RKO (cell line): ENCODE data around the gene RBMX.
"Not testable (repeated sequence)": the region's sequence is repeated elsewhere in the genome, so short reads cannot be mapped to it uniquely, and the experiment has no call there.

Source experiments
- DNase-seq: peaks from one replicate; pipeline ENCODE4 v3.0.0-alpha.2; 2016; ENCODE audit warnings: low spot score

Gene RBMX

DNA sequence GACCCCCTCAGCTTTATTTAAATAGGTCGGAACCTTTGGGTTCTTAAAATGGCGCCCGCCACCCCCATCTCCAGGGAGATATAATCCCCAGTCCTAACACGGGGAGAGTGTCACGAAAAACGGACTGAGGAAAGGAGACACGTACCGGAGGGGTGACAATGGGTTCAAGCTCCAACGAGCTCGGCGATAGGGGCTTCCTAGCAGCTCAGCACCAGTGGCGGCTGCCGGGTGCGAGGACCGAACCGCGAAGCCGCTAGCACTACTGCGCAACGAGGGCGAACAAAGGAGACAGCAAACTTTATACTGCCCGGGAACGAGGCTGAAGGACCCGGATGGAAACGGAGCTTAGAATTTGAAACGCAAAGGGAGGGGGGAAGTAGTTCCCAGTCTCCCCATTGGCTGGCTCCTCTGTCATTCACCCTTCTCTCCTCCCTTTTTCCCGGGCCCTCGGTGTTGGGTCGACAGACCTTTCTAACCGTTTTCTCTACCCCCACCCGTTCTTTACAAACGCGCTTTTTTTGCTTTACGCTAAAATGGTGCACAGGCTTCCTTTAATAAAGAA lies at the start of gene RBMX:
RBMX (minus strand) TSS at position 274 of the 562 bp plus-strand sequence. CDS start 1,298 bp downstream, outside the sequence.
- peak; percentile 92 for DNase-seq

DNA sequence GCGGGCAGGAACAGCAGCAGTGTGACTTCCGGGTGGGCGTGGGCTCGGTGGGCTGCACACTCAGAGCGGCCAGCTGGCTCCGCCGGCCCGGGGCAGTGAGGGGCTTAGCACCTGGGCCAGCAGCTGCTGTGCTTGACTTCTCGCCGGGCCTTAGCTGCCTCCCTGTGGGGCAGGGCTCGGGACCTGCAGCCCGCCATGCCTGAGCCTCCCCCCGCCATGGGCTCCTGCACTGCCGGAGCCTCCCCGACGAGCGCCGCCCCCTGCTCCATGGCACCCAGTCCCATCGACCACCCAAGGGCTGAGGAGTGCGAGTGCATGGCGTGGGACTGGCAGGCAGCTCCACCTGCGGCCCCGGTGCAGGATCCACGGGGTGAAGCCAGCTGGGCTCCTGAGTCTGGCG lies 40.9 kb upstream of the RBMX start:
- not testable (repeated sequence) for DNase-seq

DNA sequence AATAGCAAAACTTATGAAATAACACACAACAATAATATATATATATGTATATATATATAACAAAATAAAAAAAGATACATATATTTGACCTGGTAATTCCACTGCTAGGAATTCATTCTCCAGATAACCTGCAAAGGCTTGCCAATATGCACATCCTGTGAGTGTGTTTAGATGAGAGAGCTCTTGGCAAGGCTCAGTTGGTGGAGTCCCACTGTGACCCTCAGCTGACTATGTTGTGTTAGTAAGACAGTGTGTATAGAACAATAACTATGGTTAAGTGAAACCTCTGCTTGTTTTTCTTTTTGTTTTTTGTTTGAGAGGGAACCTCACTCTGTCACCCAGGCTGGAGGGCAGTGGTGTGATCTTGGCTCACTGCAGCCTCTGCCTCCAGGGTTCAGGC lies 39.5 kb upstream of the RBMX start:
- no peak for DNase-seq

DNA sequence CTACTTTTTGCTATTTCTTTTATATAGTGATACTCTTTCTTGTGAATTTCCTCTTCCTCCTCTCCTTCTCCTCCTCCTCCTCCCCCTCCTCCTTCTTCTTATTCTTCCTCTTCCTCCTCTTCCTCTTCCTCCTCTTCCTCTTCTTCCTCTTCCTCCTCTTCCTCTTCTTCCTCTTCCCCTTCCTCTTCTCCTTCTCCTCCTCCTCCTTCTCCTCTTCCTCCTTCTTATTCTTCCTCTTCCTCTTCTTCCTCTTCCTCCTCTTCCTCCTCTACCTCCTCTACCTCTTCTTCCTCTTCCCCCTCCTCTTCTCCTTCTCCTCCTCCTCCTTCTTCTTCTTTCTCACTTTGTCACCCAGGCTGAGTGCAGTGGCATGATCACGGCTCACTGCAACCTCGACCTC lies 36.3 kb upstream of the RBMX start:
- no peak for DNase-seq

DNA sequence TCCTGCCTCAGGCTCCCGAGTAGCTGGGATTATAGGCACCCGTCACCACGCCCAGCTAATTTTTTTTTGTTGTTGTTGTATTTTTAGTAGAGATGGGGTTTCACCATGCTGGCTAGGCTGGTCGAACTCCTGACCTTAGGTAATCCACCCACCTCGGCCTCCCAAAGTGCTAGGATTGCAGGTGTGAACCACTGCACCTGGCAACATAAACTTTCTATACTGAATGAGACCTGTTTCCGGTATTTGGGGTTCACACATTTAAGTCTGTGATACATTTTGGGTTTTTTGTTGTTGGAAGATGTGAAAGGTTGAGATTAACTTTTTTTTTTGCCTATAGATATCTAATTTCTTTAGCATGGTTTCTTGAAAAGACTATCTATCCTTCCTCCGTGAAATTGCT lies 31.1 kb upstream of the RBMX start:
- not testable (repeated sequence) for DNase-seq

DNA sequence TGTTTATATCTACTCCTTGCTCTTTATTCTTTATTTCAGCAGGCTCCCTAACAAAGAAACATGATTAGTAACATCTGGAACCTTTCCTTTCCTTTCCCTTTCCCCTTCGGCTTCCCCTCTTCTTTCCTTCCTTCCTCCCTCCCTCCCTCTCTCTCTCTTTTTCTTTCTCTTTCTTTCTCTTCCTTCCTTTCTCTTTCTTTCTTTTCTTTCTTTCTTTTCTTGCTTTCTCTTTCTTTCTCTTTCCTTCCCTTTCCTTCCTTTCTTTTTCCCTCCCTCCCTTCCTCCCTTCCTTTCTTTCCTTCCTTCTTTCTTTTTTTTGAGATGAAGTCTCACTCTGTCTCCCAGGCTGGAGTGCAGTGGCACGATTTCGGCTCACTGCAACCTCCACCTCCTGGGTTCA lies 30.7 kb upstream of the RBMX start:
- no peak for DNase-seq

DNA sequence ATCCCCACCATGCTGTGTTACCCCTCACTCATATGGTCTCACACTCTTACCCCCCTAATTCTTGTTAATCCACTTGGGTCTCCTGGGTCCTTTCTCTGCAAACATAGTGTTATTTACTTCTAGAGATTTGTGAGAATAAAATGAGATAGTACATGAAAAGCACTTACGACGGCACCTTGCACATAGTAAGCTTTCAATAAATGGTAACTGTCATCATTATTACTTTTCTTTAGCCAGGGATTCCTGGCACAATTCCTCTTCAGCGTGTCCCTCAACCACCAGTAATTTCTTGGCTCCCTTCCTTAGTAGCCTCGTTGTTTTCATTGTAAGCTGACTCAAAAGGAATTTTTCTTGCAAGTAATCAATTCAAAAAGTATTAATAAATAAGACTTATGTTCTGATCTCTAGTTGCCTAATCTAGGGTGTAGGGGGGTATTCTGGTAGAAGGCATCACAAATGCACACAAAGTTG lies 30.1 kb upstream of the RBMX start:
- no peak for DNase-seq

DNA sequence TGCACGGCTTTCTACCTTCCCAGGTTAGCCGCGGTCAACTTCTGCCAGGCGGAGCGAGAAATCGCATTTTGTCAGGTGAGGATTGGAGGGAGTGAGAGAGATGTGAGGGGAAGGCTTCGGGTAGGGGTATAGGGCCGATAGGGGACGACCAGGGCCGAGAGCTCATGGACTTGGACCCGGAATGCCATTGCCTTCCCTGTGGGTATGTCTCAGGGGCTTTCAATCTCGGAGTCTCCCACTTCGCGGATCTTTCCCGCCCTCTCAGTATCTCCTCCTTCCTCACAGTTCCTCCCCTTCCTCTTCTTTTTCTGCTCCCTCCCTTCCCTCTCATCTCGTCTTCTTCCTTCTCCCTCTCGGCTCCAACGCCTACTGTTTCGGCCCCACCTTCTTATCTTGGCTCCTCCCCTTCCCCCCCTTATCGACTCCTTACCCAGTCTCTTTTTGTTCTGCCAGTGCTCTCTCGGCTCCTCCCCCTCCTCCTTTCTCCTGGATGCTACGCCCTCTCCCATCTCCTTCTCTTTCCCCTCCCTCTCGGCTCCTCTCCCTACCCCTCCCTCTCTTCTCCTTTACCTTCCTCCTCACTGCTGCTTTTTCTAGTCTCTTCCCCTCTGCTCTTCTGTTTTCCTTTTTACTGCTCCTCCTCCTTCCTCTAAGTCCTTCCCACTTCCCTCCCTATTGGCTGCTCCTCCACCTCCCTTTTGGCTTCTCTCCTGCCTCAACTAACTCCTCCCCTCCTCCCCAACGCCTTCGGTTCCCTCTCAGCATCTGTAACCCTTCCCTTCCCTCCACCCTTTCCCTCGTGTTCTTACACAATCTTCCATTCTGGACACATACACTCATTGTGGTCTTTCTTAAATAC lies 29.4 kb upstream of the RBMX start:
- DNase-seq, result peak; percentile 83

DNA sequence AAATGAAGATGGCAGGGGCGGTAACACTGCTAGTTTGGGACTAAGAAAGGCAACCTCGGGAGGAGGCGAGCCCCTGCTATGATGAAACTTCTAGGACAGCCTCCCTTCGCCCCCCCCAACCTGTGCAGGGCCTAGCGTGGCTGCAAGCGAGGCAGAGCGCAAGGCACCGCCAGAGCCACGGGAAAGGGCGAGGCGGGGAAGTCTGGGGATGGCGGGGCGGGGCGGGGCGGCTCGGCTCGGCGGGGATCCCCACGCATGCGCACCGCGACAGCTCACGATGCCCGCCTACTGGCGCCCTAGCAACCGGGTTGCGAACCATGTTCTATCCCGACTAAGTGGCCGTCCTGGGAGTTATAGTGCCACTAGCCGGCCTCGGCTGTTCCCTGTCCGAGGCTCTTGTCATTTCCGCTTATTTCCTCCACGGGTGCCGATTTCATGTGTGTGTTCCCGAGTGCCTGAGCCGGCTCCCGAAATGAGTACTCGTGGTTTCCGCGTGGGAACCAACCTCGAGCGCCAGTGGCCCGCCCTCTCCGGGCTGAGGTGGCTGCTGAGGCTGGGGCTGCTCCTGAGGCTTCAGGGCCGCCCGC lies 28.7 kb upstream of the RBMX start:
- DNase-seq, result peak; percentile 75

DNA sequence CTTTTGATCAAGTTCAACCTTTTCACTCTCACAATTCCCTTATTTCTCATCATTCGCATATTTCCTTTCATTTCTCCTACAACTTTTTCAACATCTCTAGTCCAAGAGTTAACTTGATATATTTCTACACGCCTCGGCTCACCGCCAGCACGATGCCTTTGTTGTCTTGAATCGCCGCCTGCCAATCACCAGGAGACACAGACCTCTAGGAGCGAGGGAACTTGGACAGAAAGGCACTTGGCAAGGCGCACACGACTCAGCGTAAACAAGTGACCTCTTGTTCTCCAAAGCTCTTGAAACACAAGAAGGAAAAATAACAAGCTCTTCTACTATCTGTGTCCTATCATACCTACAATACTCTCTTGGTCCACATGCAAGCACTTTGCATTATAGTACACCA lies 27.1 kb upstream of the RBMX start:
- no peak for DNase-seq

DNA sequence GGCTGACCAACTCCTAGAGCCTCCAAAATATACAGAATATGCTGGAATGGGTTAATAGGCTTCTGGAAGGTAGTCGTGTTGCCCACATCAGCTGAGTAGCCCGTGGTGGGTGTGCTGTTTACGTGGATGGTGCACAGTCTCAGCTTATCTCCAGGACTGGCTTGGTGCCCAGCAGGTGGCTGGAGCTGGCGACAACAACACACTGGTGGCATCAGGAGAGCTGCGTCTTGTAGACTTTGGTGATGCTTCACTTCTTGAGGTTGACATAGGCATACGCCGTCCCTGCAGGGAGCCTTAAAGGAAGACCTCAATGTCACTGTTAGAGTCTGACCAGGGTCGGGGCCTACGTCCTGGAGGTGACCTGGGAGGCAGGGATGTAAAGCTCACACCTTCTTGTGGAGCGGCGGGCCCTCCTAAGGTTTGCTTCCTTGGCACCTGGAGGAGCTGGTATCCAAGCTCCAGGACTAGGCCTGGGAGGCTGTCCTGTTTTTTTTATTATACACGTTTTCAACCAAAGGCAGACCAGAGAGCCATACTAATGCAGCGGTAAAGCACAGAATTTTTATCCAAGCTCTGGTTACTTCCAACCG lies 26.5 kb upstream of the RBMX start:
- no peak for DNase-seq

DNA sequence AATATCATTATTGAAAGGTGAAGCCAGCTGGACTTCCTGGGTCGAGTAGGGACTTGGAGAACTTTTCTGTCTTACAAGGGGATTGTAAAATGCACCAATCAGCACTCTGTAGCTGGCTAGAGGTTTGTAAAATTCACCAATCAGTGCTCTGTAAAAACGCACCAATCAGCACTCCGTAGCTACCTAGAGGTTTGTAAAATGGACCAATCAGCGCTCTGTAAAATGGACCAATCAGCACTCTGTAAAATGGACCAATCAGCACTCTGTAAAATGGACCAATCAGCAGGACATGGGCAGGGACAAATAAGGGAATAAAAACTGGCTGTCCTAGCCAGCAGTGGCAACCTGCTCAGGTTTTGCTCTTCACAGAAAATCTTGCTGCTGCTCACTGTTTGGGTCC lies 23.5 kb upstream of the RBMX start:
- DNase-seq, result not testable (repeated sequence)

DNA sequence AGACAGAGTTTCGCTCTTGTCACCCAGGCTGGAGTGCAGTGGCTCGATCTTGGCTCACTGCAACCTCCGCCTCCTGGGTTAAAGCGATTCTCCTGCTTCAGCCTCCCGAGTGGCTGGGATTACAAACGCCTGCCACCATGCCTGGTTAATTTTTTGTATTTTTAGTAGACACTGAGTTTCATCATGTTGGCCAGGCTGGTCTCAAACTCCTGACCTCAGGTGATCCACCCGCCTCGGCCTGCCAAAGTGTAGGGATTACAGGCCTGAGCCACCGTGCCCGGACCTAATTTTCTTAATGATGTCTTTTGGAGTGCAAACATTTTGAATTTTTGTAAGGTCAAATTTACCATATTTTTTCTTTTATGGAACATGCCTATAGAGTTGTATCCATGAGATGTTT lies 19.5 kb upstream of the RBMX start:
- not testable (repeated sequence) for DNase-seq

DNA sequence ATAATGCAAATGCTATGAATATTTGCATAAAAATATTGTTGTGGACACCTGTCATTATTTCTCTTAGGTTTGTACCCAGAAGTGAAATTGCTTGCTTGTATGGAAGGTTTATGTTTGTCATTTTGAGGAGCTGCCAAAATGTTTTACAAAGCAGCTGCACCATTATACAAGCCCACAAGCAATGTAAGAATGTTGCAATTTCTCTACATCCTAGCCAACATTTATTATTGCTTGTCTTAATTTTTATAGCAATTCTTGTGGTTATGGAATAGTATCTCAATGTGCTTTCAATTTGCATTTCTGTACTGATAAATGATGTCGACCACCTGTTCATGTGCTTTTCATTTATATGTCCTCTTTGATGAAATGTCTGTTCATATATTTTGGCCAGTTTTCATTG lies 18.7 kb upstream of the RBMX start:
- DNase-seq, result no peak

DNA sequence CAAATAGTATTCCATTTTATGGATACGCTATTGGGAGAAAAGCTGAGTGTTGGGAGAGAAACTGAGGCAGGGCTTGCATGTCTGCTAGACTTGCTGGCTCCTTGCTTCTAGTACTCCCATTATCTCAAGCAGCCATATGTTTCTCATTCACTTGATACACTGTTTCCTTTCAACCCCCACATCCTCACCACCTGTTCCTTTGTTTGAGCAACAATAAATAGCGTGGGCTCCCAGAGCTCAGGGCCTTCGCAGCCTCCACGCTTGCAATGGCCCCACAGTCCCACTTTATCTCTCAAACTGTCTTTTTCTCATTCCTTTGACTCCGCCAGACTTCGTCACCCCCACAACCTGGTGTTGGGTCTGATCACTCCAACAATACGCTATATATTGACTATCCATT lies 18.2 kb upstream of the RBMX start:
- DNase-seq, result not testable (repeated sequence)

DNA sequence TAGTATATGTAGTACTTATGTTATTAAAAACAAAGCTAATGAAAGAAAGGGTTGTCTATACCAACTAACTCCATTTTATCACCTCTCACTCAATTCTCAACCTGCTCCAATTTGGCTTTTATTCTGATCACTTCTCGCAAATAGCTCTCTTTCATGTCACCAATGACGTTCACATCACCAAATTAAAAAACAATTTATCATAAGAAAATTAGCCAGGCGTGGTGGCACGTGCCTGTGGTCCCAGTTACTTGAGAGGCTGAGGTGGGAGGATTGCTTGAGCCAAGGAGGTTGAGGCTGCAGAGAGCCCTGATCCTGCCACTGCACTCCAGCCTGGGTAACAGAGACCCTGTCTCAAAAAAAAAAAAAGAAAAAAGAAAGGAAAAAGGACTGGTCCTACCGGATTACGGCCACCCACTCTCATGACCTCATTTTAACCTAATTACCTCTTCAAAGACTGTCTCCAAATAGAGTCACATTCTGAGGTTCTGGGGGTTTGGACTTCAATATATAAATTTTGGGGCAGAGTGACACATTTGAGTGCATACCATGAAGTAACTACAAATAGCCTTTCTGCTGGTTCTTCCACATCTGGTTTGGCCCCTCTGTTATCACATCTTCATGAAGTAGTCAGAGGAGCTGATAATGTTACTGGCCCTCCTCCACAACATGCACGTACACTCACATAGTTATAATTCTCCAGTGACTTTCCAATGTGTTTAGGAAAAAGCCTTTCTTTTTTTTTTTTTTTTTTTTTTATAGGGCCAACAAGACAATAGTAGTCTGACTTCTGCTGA lies 15.8 kb upstream of the RBMX start:
- DNase-seq, result no peak

DNA sequence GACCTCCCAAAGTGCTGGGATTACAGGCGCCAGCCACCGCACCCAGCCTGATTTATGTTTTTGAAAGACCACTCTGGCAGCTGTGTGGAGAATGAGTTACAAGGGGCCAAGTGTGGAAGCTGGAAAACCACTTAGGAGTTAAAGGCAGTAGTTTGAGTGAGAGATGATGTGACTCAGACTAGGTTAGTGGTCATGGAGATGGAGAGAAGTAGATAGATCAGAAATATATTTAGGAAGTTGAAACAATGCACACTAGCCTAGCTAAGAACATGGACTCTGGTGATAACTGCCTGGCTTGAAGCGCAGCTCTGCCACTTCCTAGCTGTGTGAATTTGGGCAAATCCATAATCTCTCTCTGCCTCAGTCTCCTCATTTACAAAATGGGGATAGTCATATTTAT lies 11.9 kb upstream of the RBMX start:
- no peak for DNase-seq

DNA sequence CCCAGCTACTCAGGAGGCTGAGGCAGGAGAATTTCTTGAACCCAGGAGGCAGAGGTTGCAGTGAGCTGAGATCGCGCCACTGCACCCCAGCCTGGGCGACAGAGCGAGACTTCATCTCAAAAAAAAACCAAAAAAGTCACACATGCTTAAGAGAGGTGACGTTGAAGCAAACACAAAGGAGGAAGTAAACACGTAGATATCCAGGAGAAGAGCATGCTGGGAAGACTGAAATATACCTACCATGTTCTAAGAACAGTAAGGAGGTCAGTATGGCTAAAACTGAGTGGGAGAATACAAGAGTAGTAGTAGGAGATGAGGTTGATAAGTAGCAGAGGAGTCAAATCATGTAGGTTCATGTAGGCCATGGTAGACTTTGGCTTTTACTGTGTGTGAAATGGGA lies 10.1 kb upstream of the RBMX start:
- DNase-seq, result not testable (repeated sequence)

DNA sequence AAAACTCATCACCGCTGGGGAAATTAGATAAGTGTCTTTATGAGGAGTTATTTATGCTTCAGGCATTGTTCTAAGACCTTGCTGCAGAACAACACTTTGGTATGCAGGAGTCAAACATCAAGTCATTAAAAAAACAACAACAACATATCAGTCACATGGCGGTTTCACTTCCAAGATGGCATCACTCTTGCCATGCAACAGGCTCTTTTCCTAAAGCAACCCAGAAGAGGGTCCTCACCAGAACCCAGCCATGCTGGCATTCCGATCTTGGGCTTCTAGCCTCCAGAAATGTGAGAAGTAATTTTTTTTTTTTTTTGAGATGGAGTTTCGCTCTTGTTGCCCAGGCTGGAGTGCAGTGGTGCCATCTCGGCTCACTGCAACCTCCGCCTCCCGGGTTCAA lies 8.7 kb upstream of the RBMX start:
- no peak for DNase-seq

DNA sequence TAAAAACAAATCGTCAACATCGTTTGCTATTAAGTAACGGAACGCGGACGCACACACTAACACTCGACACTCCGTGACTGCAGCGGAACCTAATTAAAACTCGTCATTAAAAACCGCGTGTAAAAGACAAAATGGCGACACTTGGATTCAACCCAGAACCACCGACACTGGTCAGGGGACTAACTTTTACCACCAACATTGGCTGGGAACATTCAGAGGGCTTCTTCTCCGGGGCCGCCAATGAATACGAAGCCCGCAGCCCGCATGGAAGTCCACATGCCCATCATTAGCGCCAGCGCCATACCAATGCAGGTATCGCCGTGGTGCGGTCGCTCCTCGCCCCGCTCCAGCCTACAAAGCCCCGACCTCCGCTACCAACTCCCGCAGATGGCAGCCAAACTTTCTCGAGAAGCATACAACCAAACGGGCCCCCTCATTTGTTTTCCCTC lies 498 bp downstream of the RBMX start:
- DNase-seq, result peak; percentile 24

DNA sequence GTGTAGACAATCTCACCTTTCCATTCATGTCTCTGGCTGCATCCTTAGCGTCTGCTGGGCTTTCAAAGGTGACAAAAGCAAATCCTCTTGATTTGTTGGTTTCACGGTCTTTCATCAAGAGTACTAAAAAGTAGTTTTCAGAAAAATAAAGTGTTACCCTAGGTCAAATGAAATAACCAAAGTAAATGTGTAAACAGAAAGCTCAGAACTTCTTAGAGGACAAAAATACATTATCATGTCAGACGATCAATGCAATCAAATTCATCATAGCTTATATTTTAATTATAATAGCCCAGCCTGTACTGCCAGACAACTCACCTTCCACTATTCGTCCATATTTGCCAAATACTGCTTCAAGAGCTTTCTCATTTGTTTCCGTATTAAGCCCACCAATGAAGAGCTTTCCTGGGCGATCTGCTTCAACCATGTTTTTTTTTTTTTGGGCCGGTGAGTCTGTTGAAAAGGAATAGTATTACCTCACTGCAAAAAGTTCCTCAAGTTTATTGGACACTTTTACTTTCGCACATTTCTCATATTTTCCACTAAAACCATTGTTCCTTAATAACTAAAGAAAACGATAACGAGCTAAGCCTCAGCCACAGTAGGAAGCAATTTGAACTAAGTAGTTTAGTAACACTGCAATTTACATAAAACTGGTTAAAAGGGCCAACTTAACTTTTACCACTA lies 1.4 kb downstream of the RBMX start:
- no peak for DNase-seq
